NAMALWA (cell line): Measurements from ENCODE around the gene ZDHHC3.
A peak's percentile ranks its signal among the peaks of the same experiment; 100 is the strongest.
"Not testable (repeated sequence)": the region's sequence is repeated elsewhere in the genome, so short reads cannot be mapped to it uniquely, and the experiment has no call there.

Experiments used
- DNase-seq: peaks from one replicate; pipeline ENCODE4 v3.0.0-alpha.2; 2015; ENCODE audit warnings: low spot score

The ZDHHC3 gene

GRCh38 chr3:44995142-44995770, 19.3 kb upstream of the ZDHHC3 start:
- DNase-seq: no peak

- DNase-seq: no peak
These were observed 17.7 kb upstream of the ZDHHC3 start for GRCh38 chr3:44993471-44994205.

DNA sequence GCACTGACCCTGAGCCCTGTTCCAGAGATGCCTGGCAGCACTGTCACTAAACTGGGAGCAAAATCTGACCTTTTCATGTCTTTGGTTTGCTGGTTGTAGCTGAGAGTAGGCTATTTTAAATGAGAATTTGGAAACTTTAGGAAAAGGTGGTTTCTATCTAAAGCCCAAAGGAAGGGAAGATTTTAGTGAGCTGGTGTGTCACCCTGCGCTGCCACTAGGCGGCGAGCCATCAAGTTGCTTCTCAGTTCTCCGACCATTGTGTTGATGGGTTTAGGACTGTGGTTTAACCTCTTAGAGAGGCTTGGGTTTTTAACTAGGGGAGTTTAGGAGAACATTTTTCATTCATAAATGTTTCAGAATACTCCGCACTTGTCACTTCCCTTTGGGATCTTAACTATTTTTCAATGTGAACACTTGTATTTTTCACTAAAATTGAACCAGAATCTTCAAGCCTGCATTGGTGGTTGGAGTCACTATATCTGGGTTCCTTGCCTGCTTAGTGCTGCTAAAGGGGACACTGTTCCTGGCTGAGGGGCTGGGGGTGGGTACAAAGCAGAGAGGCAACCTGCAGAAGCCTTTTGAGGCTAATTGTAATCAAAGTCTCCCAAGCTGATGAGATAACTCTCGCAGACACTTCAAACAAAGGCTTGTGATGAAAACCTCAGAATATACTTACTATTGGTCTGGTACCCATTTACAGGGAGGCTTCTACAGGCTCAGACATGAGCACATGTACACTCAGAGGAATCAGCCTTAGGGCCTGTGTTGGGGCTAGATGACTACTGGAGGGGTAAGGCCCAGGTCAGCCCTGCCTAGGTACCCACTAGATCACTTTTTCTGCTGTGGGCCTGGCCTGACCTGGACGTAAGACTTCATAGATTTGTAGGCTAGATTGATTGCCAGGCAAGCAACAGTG, 16.8 kb upstream of the ZDHHC3 start:
- DNase-seq: peak; percentile 32

- DNase-seq: no peak
These were observed 15.4 kb upstream of the ZDHHC3 start for GRCh38 chr3:44991326-44991725.

DNA sequence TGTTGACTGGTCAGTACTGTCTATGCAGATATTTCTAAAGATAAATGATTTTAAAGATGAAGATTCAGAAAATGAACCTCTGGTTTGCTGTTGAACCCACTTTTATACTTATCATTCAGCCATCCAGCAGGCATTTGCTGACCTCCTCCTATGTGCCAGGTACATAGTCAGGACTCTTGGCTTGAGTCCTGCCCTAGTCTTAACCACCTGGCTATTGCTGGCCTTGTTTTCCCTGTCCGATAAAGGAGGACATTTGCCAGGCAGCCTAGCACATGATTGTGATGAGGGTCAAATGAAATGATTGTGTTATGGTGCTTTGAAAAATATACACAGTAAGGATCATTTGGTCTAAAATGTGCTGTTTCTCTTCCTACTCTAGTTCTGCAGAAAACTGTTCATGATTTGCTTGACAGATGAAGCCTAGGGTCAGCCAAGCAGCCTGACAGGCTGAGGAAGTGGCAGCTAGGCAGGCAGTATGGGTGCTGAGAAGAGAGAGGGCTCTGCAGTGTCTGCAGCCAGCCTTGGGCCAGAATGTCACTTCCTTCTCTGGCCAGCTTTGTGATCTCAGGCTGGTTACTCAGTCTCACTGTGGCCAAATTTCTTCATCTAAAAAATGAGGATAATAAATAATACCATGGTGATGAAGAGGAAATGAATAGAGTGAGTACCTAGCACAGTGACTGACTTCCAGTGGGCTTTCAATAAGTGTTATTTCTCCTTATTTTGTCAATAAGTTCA, 13.8 kb upstream of the ZDHHC3 start:
- DNase-seq: no peak

GRCh38 chr3:44989141-44989540, 13.2 kb upstream of the ZDHHC3 start:
- no peak for DNase-seq

GRCh38 chr3:44988073-44988472, 12.1 kb upstream of the ZDHHC3 start:
- peak; percentile 54 for DNase-seq

- DNase-seq: no peak
These were observed 11.4 kb upstream of the ZDHHC3 start for GRCh38 chr3:44987332-44987731.

GRCh38 chr3:44986330-44986729, 10.4 kb upstream of the ZDHHC3 start:
- DNase-seq: not testable (repeated sequence)

- DNase-seq: no peak
These were observed 8.4 kb upstream of the ZDHHC3 start for GRCh38 chr3:44984335-44984734.

DNA sequence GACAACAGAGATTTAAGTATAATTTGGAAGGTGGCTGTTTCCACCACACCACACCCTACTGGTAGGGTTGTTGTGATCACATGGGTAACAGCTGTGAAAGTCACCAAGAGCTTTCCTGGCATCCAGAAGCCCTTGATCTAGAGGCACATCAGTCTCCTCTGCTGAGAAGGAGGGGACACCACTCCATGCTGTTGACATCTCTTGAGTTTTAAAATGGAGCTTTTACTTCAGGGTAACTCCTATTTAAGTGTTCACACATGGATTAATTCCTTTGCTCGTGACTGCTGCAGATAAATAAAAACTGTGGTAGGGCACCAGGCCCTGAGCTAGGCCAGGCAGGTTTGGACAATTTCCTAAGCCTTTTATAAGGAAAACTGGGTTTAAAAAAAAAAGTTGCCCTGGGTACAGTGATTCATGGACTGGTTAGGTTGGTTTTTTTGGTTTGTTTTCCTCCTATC, 7.5 kb upstream of the ZDHHC3 start:
- DNase-seq: no peak

- DNase-seq: no peak
These were observed 6.8 kb upstream of the ZDHHC3 start for GRCh38 chr3:44982817-44983216.

GRCh38 chr3:44981751-44982150, 5.8 kb upstream of the ZDHHC3 start:
- DNase-seq: no peak

DNA sequence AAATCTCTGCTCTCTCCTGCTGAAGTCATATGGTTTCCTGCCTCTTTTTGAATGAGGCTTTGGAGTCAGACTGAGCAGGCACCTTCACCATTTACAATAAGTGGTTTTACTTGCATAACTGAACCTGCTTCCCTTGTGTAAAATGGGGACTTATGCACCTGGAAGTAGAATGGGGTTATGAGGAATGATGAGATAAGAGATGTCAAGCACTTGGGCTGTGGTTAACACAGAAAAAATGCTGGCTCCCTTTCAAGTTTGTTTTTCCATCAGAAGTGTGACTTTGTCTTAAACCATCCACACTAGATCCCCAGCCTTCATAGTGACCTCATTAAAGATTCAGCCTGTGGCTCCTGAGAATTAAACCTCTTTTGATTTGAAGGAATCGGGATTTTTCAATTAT, 5.2 kb upstream of the ZDHHC3 start:
- no peak for DNase-seq

- DNase-seq: no peak
These were observed 1.6 kb downstream of the ZDHHC3 start for GRCh38 chr3:44974416-44974815.

- no peak for DNase-seq
These were observed 5.0 kb downstream of the ZDHHC3 start for GRCh38 chr3:44970926-44971490.

- no peak for DNase-seq
These were observed 6.2 kb downstream of the ZDHHC3 start for GRCh38 chr3:44969828-44970179.

DNA sequence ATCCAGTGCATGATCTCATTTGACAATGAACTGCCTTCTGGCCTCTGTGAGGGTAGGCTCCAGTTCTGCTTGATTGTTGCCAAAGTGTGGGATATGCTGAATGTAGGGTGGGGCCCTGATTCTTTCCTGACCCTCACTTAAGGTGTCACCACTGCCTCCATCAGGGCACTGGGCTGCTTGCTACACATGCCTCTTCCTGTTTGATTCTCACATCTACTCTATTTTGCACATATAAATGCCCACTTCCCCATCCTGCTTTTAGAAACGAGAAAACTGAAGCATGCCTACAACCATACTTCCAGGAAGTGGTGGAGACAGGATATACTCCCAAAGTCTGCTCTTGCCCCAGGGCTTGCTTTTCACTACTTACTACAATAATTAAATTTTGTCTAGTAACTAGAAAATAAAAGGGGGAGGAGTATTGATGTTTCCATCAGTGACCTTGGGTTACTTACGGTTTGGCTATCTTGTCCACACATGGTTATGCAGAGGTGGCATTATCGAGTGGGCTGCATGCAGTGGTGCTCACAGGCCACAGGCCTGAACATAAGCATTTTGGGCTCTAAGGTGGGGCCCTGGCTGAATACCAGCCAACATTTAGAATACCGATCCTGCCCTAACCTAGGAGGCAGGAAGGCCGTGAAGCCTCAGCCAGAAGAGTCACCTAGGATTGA, 6.7 kb downstream of the ZDHHC3 start:
- no peak for DNase-seq

DNA sequence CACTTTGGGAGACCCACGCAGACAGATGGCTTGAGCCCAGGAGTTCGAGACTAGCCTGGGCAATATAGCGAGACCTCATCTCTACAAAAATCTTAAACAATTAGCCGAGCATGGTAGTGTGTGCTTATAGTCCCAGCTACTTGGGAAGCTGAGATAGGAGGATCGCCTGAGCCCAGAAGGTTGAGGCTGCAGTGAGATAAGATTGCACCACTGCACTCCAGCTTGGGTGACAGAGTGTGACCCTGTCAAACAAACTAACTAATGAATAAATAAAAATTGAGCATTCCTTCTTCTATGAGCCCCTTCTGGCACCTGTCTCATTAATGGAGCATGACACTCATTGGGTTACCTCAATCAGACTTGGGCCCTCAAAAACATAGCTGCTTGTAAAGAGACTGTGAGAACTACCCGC, 7.5 kb downstream of the ZDHHC3 start:
- no peak for DNase-seq

DNA sequence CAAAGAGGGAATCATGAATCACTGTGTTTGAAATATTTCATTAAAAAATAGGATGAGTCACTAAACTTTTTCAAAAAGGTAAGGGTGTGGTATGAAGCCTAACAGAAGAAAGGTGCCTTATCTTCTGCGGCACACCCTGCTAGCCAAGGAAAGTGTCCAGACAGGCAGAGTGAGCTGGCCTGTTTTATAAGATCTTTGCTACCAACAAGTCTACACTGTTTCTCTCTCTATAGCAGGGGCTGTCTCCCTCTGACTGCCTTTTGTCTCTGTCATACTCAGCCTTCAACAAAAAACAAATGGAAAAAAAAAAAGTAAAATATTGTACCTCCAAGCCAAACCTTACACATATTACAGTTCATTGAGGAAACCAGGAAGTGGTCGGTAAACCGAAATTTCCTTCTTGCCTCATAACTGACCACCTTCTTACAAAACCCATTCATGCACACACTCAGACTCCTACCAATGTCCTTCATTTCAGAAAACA, 9.1 kb downstream of the ZDHHC3 start:
- DNase-seq: no peak

GRCh38 chr3:44965165-44965564, 10.8 kb downstream of the ZDHHC3 start:
- no peak for DNase-seq
